HG02981 (cell line): ENCODE measurements around the gene MRPL57.
"Not testable (repeated sequence)": the region's sequence is repeated elsewhere in the genome, so short reads cannot be mapped to it uniquely, and the experiment has no call there.

Experiments
- ATAC-seq: cut with Tn5 transposase; IDR thresholded peaks from one replicate; pipeline ENCODE4 v1.9.1; 2021; ENCODE audit warnings: mild to moderate bottlenecking, moderate library complexity; ENCODE audit not compliant: unreplicated experiment

Gene MRPL57

GRCh38 chr13:21176215-21176981 is at the start of gene MRPL57, which contains the start of gene SKA3:
TSS of gene MRPL57 (plus strand) at chr13:21176658. CDS start at chr13:21176917, 259 bp downstream.
TSS of gene SKA3 (minus strand) at chr13:21176552. CDS start at chr13:21176477, 75 bp downstream.
- ATAC-seq = peak; percentile 87

DNA sequence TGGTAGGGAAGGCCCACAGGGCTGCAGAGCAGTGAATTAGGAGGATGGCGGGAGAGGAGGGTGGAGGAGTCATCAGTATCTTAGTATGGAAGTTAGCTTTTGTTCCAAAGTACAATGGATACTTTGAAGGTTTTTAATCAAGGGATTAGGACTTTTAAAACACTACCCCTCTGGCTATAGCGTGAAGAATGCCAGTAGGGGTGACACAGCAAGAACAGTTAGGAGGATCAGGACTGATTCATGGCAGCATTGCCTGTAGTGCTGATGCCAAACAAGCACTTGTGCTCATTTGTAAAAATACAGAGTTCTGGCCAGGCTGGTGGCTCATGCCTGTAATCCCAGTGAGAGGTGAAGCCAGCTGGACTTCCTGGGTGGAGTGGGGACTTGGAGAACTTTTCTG is 46.3 kb upstream of the MRPL57 start:
- no peak for ATAC-seq

- no peak for ATAC-seq
Observed at GRCh38 chr13:21133077-21133476, 43.4 kb upstream of the MRPL57 start.

DNA sequence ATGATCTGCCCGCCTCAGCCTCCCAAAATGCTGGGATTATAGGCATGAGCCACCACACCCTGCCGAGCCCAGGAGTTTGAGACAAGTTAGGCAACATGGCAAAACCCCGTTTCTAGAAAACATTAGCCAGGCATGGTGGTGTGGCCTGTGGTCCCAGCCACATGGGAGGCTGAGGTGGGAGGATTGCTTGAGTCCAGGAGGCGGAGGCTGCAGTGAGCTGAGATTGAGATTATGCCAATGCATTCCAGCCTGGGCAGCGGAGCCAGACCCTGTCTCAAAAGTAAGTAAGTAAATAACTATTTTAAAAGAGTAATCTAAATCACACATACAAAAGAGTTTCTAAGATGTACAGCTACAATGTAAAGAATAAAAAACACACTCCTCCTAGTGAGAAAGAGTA is 42.0 kb upstream of the MRPL57 start:
- no peak for ATAC-seq

DNA sequence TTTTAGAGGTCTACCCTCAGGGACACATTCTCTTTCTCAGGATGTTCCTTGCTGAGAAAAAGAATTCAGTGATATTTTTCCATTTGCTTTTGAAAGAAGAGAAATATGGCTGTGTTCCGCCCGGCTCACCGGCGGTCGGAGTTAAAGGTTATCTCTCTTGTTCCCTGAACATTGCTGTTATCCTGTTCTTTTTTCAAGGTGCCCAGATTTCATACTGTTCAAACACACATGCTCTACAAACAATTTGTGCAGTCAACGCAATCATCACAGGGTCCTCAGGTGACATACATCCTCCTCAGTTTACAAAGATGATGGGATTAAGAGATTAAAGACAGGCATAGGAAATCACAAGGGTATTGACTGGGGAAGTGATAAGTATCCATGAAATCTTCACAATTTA is 40.6 kb upstream of the MRPL57 start:
- ATAC-seq = not testable (repeated sequence)

DNA sequence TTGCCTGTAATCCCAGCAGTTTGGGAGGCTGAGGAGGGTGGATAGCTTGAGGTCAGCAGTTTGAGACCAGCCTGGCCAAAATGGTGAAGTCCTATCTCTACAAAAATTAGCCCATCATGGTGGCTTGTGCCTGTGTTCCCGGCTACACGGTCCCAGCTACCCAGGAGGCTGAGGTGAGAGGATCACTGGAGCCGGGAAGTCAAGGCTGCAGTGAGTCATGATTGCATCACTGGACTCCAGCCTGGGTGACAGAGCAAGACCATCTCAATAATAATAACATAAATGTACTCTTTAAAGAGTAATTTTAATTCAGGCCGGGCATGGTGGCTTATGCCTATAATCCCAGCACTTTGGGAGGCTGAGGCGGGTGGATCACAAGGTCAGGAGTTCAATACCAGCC is 38.8 kb upstream of the MRPL57 start:
- ATAC-seq = no peak

DNA sequence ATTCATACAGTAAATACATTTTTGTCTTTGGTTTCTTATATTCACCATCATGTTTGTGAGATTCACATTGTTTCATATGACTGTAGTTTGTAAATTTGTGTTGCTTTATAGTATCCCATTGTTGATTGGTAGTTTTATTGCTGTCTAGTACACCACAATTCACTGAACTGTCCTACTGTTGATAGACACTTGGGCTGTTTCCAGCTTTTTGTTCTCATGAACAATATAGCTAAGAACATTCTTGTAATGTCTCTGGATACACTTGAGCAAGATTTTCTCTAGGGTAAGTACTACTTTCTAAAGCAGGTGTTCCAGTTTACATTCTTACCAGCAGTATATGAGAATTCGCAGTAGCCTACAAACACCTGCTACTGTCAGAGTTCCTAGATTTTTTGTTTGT is 37.9 kb upstream of the MRPL57 start:
- ATAC-seq = no peak

GRCh38 chr13:21139374-21139773 is 37.1 kb upstream of the MRPL57 start:
- no peak for ATAC-seq

DNA sequence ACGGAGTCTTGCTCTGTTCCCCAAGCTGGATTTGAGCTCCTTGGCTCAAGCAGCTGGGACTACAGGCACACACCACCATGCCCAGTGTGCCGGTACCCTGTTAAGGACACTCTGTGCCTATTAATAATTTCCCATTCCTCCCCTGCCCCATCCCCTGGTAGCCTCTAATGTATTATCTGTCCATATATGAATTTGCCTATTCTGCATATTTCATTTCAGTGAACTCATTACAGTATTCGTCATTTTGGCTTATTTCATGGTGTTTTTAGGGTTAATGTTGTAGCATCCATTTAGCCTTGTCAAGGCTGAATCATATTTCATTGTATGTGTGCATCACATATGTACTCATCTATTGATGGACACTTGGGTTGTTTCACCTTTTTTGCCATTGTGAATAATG is 33.7 kb upstream of the MRPL57 start:
- ATAC-seq = no peak

- no peak for ATAC-seq
Observed at GRCh38 chr13:21147827-21148226, 28.6 kb upstream of the MRPL57 start.

GRCh38 chr13:21148557-21149258 is 27.8 kb upstream of the MRPL57 start:
- ATAC-seq = no peak

GRCh38 chr13:21149568-21149967 is 26.9 kb upstream of the MRPL57 start:
- ATAC-seq = no peak

- no peak for ATAC-seq
Observed at GRCh38 chr13:21150013-21150412, 26.4 kb upstream of the MRPL57 start.

GRCh38 chr13:21152251-21152899 is 24.1 kb upstream of the MRPL57 start:
- no peak for ATAC-seq

DNA sequence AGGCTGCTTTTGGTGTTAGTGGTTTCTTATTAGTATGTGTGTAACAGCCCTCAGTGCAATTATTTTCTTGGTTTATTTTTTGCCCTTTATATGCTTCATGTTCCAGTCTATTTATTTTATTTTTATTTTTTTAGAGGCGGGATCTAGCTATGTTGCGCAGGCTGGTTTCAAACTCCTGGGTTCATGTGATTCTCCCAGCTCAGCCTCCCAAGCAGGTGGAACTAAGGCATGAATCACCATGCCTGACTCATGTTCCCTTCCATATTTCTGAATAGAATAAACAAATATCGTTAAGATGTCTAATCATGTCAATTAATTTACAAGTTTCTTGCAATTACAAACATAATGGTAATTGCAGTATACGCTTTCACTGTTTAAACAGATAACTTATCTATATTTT is 11.8 kb upstream of the MRPL57 start:
- ATAC-seq = no peak

- not testable (repeated sequence) for ATAC-seq
Observed at GRCh38 chr13:21165606-21166005, 10.9 kb upstream of the MRPL57 start.

GRCh38 chr13:21171420-21171819 is 5.0 kb upstream of the MRPL57 start:
- ATAC-seq = no peak

GRCh38 chr13:21173767-21174166 is 2.7 kb upstream of the MRPL57 start:
- not testable (repeated sequence) for ATAC-seq

DNA sequence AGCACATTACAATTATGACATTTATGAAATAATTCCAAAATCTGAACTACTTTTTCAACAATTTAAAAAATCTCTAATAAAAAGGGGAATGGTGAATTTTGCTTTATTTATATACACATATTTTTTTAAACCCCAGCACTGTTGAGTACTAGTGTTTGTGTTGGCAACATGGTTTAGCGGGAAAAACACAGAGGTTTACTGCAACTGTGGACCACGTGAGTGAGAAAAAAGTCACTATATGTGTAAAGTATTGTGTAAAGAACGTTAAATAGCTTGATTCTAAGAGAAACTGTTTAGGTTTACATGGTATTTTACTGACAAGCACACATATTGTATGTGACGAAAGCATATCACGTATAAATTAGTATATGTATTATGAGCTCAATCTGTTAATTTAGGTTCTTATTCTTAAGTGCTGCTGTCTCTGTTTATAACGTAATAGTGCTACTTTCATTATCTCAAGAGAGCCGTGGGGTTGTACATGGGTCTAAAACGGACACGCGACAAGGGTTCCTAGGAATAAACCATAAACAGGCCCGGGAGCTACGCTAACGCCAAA is 723 bp upstream of the MRPL57 start:
- ATAC-seq = no peak

DNA sequence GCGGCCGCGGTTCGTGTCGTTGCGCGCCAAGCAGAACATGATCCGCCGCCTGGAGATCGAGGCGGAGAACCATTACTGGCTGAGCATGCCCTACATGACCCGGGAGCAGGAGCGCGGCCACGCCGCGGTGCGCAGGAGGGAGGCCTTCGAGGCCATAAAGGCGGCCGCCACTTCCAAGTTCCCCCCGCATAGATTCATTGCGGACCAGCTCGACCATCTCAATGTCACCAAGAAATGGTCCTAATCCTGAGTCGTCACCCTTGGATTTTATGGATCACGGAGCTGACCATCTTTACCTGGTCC is 475 bp downstream of the MRPL57 start:
- ATAC-seq = peak; percentile 24

DNA sequence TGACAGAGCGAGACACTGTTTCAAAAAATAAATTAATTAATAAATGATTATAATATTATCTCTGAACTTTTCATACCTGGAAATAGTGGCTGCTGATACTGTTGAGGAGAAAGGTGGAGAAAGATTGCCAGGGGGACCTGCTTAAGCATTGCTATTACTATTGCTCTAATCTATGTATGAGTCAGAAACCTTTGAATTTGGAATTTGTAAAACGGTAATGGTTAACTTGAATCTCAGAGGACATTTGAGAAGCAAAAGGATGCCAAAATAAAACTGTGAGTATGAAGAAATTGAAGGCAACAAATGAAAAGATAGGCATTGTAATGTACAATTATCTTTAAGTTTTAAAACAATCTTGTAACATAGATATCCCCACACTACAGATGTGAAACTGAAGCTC is 5.2 kb downstream of the MRPL57 start:
- no peak for ATAC-seq

- not testable (repeated sequence) for ATAC-seq
Observed at GRCh38 chr13:21186410-21186809, 10.0 kb downstream of the MRPL57 start.
